IMR-90 (cell line): ENCODE data around the gene PIWIL4. TPM values are rescaled to one million over a fixed set of nuclear protein-coding genes. Genes with fewer than 3 reads are reported as not detected.

Experiments used
- ATAC-seq: fragments of 200-7000 bp; cut with Tn5 transposase; 2 replicates; pipeline ENCODE4 v1.9.1; 2020; ENCODE audit warnings: low read depth, mild to moderate bottlenecking, moderate library complexity
- BruUV-seq: library from RNA; stranded (reverse); fragments of 400-500 nt; replicated peaks from 2 replicates; lab custom pipeline; 2021; lab: Mats Ljungman, UMichigan
- CTCF ChIA-PET: fragments of 300-600 bp; formaldehyde crosslinking; extraction: SDS; loops from one replicate; lab custom pipeline; 2021; ENCODE audit warnings: antibody characterized with exemption; lab: Yijun Ruan, JAX
- POLR2A ChIA-PET: fragments of 300-600 bp; sonication (Branson Sonifier 250); formaldehyde crosslinking; loops from one replicate; lab custom pipeline; 2022; ENCODE audit warnings: antibody characterized with exemption; ENCODE audit not compliant: unreplicated experiment; lab: Charles Lee
- DNase-seq: peaks from one replicate; pipeline ENCODE4 v3.0.0; 2013
- H2AFZ ChIP-seq: replicated peaks from 2 replicates; pipeline ENCODE3; 2013; ENCODE audit warnings: low read length, mild to moderate bottlenecking; ENCODE audit not compliant: poor library complexity
- H2AK5ac ChIP-seq: 2 replicates; pipeline ENCODE4 v1.6.1; 2013; ENCODE audit warnings: low read depth, low read length, inconsistent platforms
- H2AK9ac ChIP-seq: replicated peaks from 2 replicates; pipeline ENCODE3; 2013; ENCODE audit warnings: mild to moderate bottlenecking, low read depth, low read length, moderate library complexity; ENCODE audit not compliant: poor library complexity
- H2BK120ac ChIP-seq: 2 replicates; pipeline ENCODE4 v1.6.1; 2013; ENCODE audit warnings: low read depth, low read length, inconsistent platforms
- H2BK15ac ChIP-seq: 3 replicates; pipeline ENCODE4 v1.6.1; 2013; ENCODE audit warnings: low read depth, low read length, inconsistent platforms
- H2BK20ac ChIP-seq: 2 replicates; pipeline ENCODE4 v1.6.1; 2013; ENCODE audit warnings: low read depth, mild to moderate bottlenecking, inconsistent platforms, low read length, moderate library complexity
- H2BK5ac ChIP-seq: 2 replicates; pipeline ENCODE4 v1.6.1; 2013; ENCODE audit warnings: mild to moderate bottlenecking, low read depth, low read length, inconsistent platforms; ENCODE audit not compliant: poor library complexity, severe bottlenecking
- H3K14ac ChIP-seq: replicated peaks from 2 replicates; pipeline ENCODE4 v1.6.1; 2013; ENCODE audit warnings: low read depth, low read length, inconsistent platforms
- H3K18ac ChIP-seq: 2 replicates; pipeline ENCODE4 v1.6.1; 2013; ENCODE audit warnings: low read depth, low read length, control low read depth
- H3K23ac ChIP-seq: 2 replicates; pipeline ENCODE4 v1.6.1; 2013; ENCODE audit warnings: low read depth, low read length, inconsistent platforms
- H3K27ac ChIP-seq: 2 replicates; pipeline ENCODE4 v1.5.1; 2013; ENCODE audit warnings: mild to moderate bottlenecking, control low read depth, low read length; ENCODE audit not compliant: insufficient read depth
- H3K27me3 ChIP-seq: 2 replicates; pipeline ENCODE4 v1.6.1; 2013; ENCODE audit warnings: low read length; ENCODE audit not compliant: control insufficient read depth, insufficient read depth
- H3K36me3 ChIP-seq: 2 replicates; pipeline ENCODE4 v1.6.1; 2013; ENCODE audit warnings: low read length, mixed read lengths; ENCODE audit not compliant: control insufficient read depth, insufficient read depth
- H3K4ac ChIP-seq: 2 replicates; pipeline ENCODE4 v1.6.1; 2013; ENCODE audit warnings: low read depth, low read length, inconsistent platforms
- H3K4me1 ChIP-seq: 2 replicates; pipeline ENCODE4 v1.6.1; 2013; ENCODE audit warnings: low read length, mixed read lengths; ENCODE audit not compliant: control insufficient read depth, insufficient read depth
- H3K4me2 ChIP-seq: 2 replicates; pipeline ENCODE4 v1.6.1; 2013; ENCODE audit warnings: low read depth, mild to moderate bottlenecking, control low read depth, low read length, moderate library complexity
- H3K4me3 ChIP-seq: 2 replicates; pipeline ENCODE4 v1.5.1; 2013; ENCODE audit warnings: low read depth, mild to moderate bottlenecking, control low read depth, low read length, moderate library complexity; ENCODE audit not compliant: insufficient read depth
- H3K56ac ChIP-seq: 2 replicates; pipeline ENCODE4 v1.6.1; 2013; ENCODE audit warnings: low read length, inconsistent platforms; ENCODE audit not compliant: insufficient read depth; ENCODE audit errors: extremely low read depth
- H3K79me1 ChIP-seq, 2 experiments: 2 replicates each; pipeline ENCODE4 v1.6.1; 2013; ENCODE audit warnings: low read length in 2 of 2, inconsistent platforms in 1 of 2, low read depth in 1 of 2
- H3K9ac ChIP-seq: 2 replicates; pipeline ENCODE4 v1.6.1; 2013; ENCODE audit warnings: low read depth, low read length, control low read depth
- H3K9me1 ChIP-seq: 2 replicates; pipeline ENCODE4 v1.6.1; 2013; ENCODE audit warnings: low read length, inconsistent platforms; ENCODE audit not compliant: insufficient read depth
- H3K9me3 ChIP-seq: 2 replicates; pipeline ENCODE4 v1.6.1; 2013; ENCODE audit warnings: low read length; ENCODE audit not compliant: control insufficient read depth, insufficient read depth
- H4K20me1 ChIP-seq: 2 replicates; pipeline ENCODE4 v1.6.1; 2013; ENCODE audit warnings: low read length, inconsistent platforms; ENCODE audit not compliant: insufficient read depth
- H4K5ac ChIP-seq: 2 replicates; pipeline ENCODE4 v1.6.1; 2013; ENCODE audit warnings: mild to moderate bottlenecking, low read depth, low read length, control low read depth
- H4K8ac ChIP-seq, 2 experiments: 2 replicates each; pipeline ENCODE4 v1.6.1; 2013; ENCODE audit warnings: low read depth in 2 of 2, low read length in 2 of 2, control low read depth in 1 of 2, inconsistent platforms in 1 of 2
- H4K91ac ChIP-seq: 2 replicates; pipeline ENCODE4 v1.6.1; 2013; ENCODE audit warnings: low read depth, low read length, inconsistent platforms; ENCODE audit not compliant: insufficient read depth
- CEBPB ChIP-seq: IDR thresholded peaks from 2 replicates; pipeline ENCODE4 v1.6.1; 2012; ENCODE audit warnings: low read depth, low read length, improper control_type of control experiment
- CHD1 ChIP-seq: IDR thresholded peaks from 2 replicates; pipeline ENCODE4 v1.6.1; 2012; ENCODE audit warnings: low read depth, low read length, improper control_type of control experiment
- ELK1 ChIP-seq: fragments of 150-350 bp; IDR thresholded peaks from 2 replicates; pipeline ENCODE4 v1.6.1; 2016; ENCODE audit warnings: low read depth, mild to moderate bottlenecking, low read length, moderate library complexity, borderline replicate concordance
- FOS ChIP-seq: fragments of 150-350 bp; IDR thresholded peaks from 2 replicates; pipeline ENCODE4 v1.6.1; 2016; ENCODE audit warnings: low read depth, low read length
- MAFK ChIP-seq: IDR thresholded peaks from 2 replicates; pipeline ENCODE4 v1.6.1; 2012; ENCODE audit warnings: low read depth, low read length, improper control_type of control experiment
- MAZ ChIP-seq: IDR thresholded peaks from 2 replicates; pipeline ENCODE4 v1.6.1; 2012; ENCODE audit warnings: low read depth, mild to moderate bottlenecking, low read length, improper control_type of control experiment, moderate library complexity, borderline replicate concordance
- MXI1 ChIP-seq: IDR thresholded peaks from 2 replicates; pipeline ENCODE4 v1.6.1; 2012; ENCODE audit warnings: low read depth, mild to moderate bottlenecking, low read length, moderate library complexity, borderline replicate concordance
- RAD21 ChIP-seq: IDR thresholded peaks from 2 replicates; pipeline ENCODE4 v1.6.1; 2012; ENCODE audit warnings: low read length, improper control_type of control experiment
- RCOR1 ChIP-seq: IDR thresholded peaks from 2 replicates; pipeline ENCODE4 v1.6.1; 2012; ENCODE audit warnings: mild to moderate bottlenecking, low read length, improper control_type of control experiment; ENCODE audit not compliant: insufficient replicate concordance
- SMC3 ChIP-seq: fragments of 150-350 bp; IDR thresholded peaks from 2 replicates; pipeline ENCODE4 v1.6.1; 2016; ENCODE audit warnings: low read depth, mild to moderate bottlenecking, antibody characterized with exemption, low read length, moderate library complexity
- WGBS, 2 experiments: methylation state at CpG; one replicate each; pipeline versions ENCODE4 v1.1.5 to v1.1.7; 2013; ENCODE audit warnings: missing lambda C conversion rate in 2 of 2; ENCODE audit not compliant: insufficient read length in 1 of 2; ENCODE audit errors: extremely low coverage in 2 of 2; 5-methylcytosine and 5-hydroxymethylcytosine counted together
- dilution Hi-C: fragments of 300-500 bp; cut with HindIII; formaldehyde crosslinking; loops from one replicate; pipeline ENCODE4 v1.14.3; 2018; ENCODE audit warnings: low sequenced_read_pairs; ENCODE audit not compliant: unreplicated experiment
- in situ Hi-C: fragments of 300-500 bp; cut with MboI; formaldehyde crosslinking; loops from 3 replicates; pipeline ENCODE4 v1.14.3; 2019; ENCODE audit warnings: low sequenced_read_pairs, inconsistent platforms, mixed read lengths
- intact Hi-C: fragments of 100-400 bp; cut with micrococcal nuclease; formaldehyde crosslinking; loops from 2 replicates; pipeline ENCODE4 v1.10.0; 2022
- polyA plus RNA-seq, 3 experiments: library from polyadenylated mRNA; depleted of rRNA; stranded (reverse); fragments of >200 nt; gene quantifications; 2 replicates each; pipeline ENCODE4 v1.2.3, GENCODE V29; 2012; ENCODE audit warnings: low replicate concordance in 1 of 3
- total RNA-seq: library from RNA; depleted of rRNA; stranded (reverse); fragments of >200 nt; gene quantifications from 2 replicates; pipeline ENCODE4 v1.2.3, GENCODE V29; 2012

PIWIL4 gene
- total and polyA plus RNA-seq, 2 of the 4 experiments (the other 2 are of a cell fraction): 0.72 to 1.3 TPM

- H3K4ac ChIP-seq: no peak overlapping the region
- TF ChIP-seq CEBPB: no peak
- TF ChIP-seq MXI1: no peak
- TF ChIP-seq CHD1: no peak
- TF ChIP-seq ELK1: no peak
- TF ChIP-seq MAFK: no peak
- no peak for TF ChIP-seq SMC3
- TF ChIP-seq RCOR1: no peak
- no peak for TF ChIP-seq FOS
- TF ChIP-seq MAZ: no peak
- TF ChIP-seq RAD21: no peak
- dilution Hi-C loops (no loop called here), intact Hi-C loops (no loop called here), in situ Hi-C loops (no loop called here)
- DNase-seq (no peak), ATAC-seq (no peak)
- peaks cover 14 to 41% of the 10 kb centered on the region in 2 experiments for H3K79me1 ChIP-seq
- no peak overlapping the region for H3K18ac ChIP-seq
- H3K4me3 ChIP-seq: no peak overlapping the region
- no peak overlapping the region for H3K14ac ChIP-seq
- H3K9me3 ChIP-seq: no peaks in the 10 kb centered on the region
- no peak overlapping the region for H3K23ac ChIP-seq
- no peak overlapping the region for H2AK9ac ChIP-seq
- no peak overlapping the region for H2BK5ac ChIP-seq
- H4K8ac ChIP-seq: no peak overlapping the region
- WGBS, 2 experiments: 100% methylated on average over 1 of the region's 5 CpGs; no CpG with 5 or more reads in 1 of the 2 experiments
- H3K4me1 ChIP-seq: peaks cover 7% of the 10 kb centered on the region
- H3K27ac ChIP-seq: no peak overlapping the region
- H3K36me3 ChIP-seq: peaks cover 2% of the 10 kb centered on the region; the same call in 1 of the 2 replicates
- H4K20me1 ChIP-seq: peaks cover 10% of the 10 kb centered on the region; the same call in 1 of the 2 replicates
- no peak overlapping the region for H2BK20ac ChIP-seq
- H2AFZ ChIP-seq: no peak overlapping the region
- no peak overlapping the region for H4K91ac ChIP-seq
- no peak overlapping the region for H3K56ac ChIP-seq
- H3K9ac ChIP-seq: no peak overlapping the region
- no peak overlapping the region for H2AK5ac ChIP-seq
- H3K9me1 ChIP-seq: peaks cover 11% of the 10 kb centered on the region
- H3K27me3 ChIP-seq: no peaks in the 10 kb centered on the region
- no TSS peak for BruUV-seq
- ChIA-PET CTCF (no interaction called here), POLR2A (no interaction called here)
- H2BK15ac ChIP-seq: no peak overlapping the region
- no peak overlapping the region for H4K5ac ChIP-seq
- H3K4me2 ChIP-seq: no peak overlapping the region
- no peak overlapping the region for H2BK120ac ChIP-seq
Measured at GRCh38 chr11:94549146-94549545, 18.0 kb upstream of the PIWIL4 start.
